ENCODE results near the gene RIPOR2.

The RIPOR2 gene

GRCh38 chr6:24971067-24971466 lies 35.3 kb upstream of the RIPOR2 start:
- DNase-seq (ENCODE audit: insufficient read length, low spot score) (no peak), FAIRE-seq (peak; percentile 23)
- TF ChIP-seq PAX5 (IDR thresholded peaks at IDR 0.05; ENCODE audit: insufficient read depth, low read length, severe bottlenecking) (no peak), POLR2AphosphoS5 (IDR thresholded peaks at IDR 0.05; ENCODE audit: low read depth, low read length) (no peak), TAF1 (IDR thresholded peaks at IDR 0.05; ENCODE audit: low read depth, low read length) (no peak), SPI1 (IDR thresholded peaks at IDR 0.05; ENCODE audit: low read depth, low read length) (no peak), POLR2A (IDR thresholded peaks at IDR 0.05; ENCODE audit: low read depth, low read length) (no peak), POU2F2 (IDR thresholded peaks at IDR 0.05; ENCODE audit: low read depth, low read length) (no peak)

GRCh38 chr6:24969343-24969860 lies 33.6 kb upstream of the RIPOR2 start:
- DNase-seq (ENCODE audit: insufficient read length, low spot score) (no peak), FAIRE-seq (no peak)
- TF ChIP-seq TAF1 (IDR thresholded peaks at IDR 0.05; ENCODE audit: low read depth, low read length) = no peak
- no peak for TF ChIP-seq POLR2A (IDR thresholded peaks at IDR 0.05; ENCODE audit: low read depth, low read length)
- no peak for TF ChIP-seq SPI1 (IDR thresholded peaks at IDR 0.05; ENCODE audit: low read depth, low read length)
- no peak for TF ChIP-seq POLR2AphosphoS5 (IDR thresholded peaks at IDR 0.05; ENCODE audit: low read depth, low read length)
- no peak for TF ChIP-seq PAX5 (IDR thresholded peaks at IDR 0.05; ENCODE audit: insufficient read depth, low read length, severe bottlenecking)
- no peak for TF ChIP-seq POU2F2 (IDR thresholded peaks at IDR 0.05; ENCODE audit: low read depth, low read length)

GRCh38 chr6:24968783-24969182 lies 33.0 kb upstream of the RIPOR2 start:
- DNase-seq (ENCODE audit: insufficient read length, low spot score) (no peak), FAIRE-seq (no peak)
- TF ChIP-seq PAX5 (IDR thresholded peaks at IDR 0.05; ENCODE audit: insufficient read depth, low read length, severe bottlenecking) = no peak
- no peak for TF ChIP-seq POLR2A (IDR thresholded peaks at IDR 0.05; ENCODE audit: low read depth, low read length)
- no peak for TF ChIP-seq POU2F2 (IDR thresholded peaks at IDR 0.05; ENCODE audit: low read depth, low read length)
- no peak for TF ChIP-seq POLR2AphosphoS5 (IDR thresholded peaks at IDR 0.05; ENCODE audit: low read depth, low read length)
- TF ChIP-seq TAF1 (IDR thresholded peaks at IDR 0.05; ENCODE audit: low read depth, low read length) = no peak
- no peak for TF ChIP-seq SPI1 (IDR thresholded peaks at IDR 0.05; ENCODE audit: low read depth, low read length)

GRCh38 chr6:24967211-24967610 lies 31.5 kb upstream of the RIPOR2 start:
- no peak for DNase-seq (ENCODE audit: insufficient read length, low spot score)
- TF ChIP-seq SPI1 (IDR thresholded peaks at IDR 0.05; ENCODE audit: low read depth, low read length) (no peak), POLR2A (IDR thresholded peaks at IDR 0.05; ENCODE audit: low read depth, low read length) (no peak), POLR2AphosphoS5 (IDR thresholded peaks at IDR 0.05; ENCODE audit: low read depth, low read length) (no peak), POU2F2 (IDR thresholded peaks at IDR 0.05; ENCODE audit: low read depth, low read length) (no peak), TAF1 (IDR thresholded peaks at IDR 0.05; ENCODE audit: low read depth, low read length) (no peak), PAX5 (IDR thresholded peaks at IDR 0.05; ENCODE audit: insufficient read depth, low read length, severe bottlenecking) (no peak)
- FAIRE-seq = peak; percentile 41

GRCh38 chr6:24966381-24966780 lies 30.6 kb upstream of the RIPOR2 start:
- DNase-seq (ENCODE audit: insufficient read length, low spot score) (no peak), FAIRE-seq (no peak)
- TF ChIP-seq POLR2A (IDR thresholded peaks at IDR 0.05; ENCODE audit: low read depth, low read length) = no peak
- TF ChIP-seq POU2F2 (IDR thresholded peaks at IDR 0.05; ENCODE audit: low read depth, low read length) = no peak
- TF ChIP-seq TAF1 (IDR thresholded peaks at IDR 0.05; ENCODE audit: low read depth, low read length) = no peak
- TF ChIP-seq PAX5 (IDR thresholded peaks at IDR 0.05; ENCODE audit: insufficient read depth, low read length, severe bottlenecking) = no peak
- no peak for TF ChIP-seq POLR2AphosphoS5 (IDR thresholded peaks at IDR 0.05; ENCODE audit: low read depth, low read length)
- no peak for TF ChIP-seq SPI1 (IDR thresholded peaks at IDR 0.05; ENCODE audit: low read depth, low read length)

GRCh38 chr6:24963887-24964570 lies 28.3 kb upstream of the RIPOR2 start:
- DNase-seq (ENCODE audit: insufficient read length, low spot score) (no peak), FAIRE-seq (peak; percentile 26)
- TF ChIP-seq POLR2A (IDR thresholded peaks at IDR 0.05; ENCODE audit: low read depth, low read length) = no peak
- no peak for TF ChIP-seq POU2F2 (IDR thresholded peaks at IDR 0.05; ENCODE audit: low read depth, low read length)
- no peak for TF ChIP-seq POLR2AphosphoS5 (IDR thresholded peaks at IDR 0.05; ENCODE audit: low read depth, low read length)
- no peak for TF ChIP-seq SPI1 (IDR thresholded peaks at IDR 0.05; ENCODE audit: low read depth, low read length)
- TF ChIP-seq PAX5 (IDR thresholded peaks at IDR 0.05; ENCODE audit: insufficient read depth, low read length, severe bottlenecking) = no peak
- TF ChIP-seq TAF1 (IDR thresholded peaks at IDR 0.05; ENCODE audit: low read depth, low read length) = no peak

- TF ChIP-seq POLR2AphosphoS5 (IDR thresholded peaks at IDR 0.05; ENCODE audit: low read depth, low read length) (no peak), SPI1 (IDR thresholded peaks at IDR 0.05; ENCODE audit: low read depth, low read length) (no peak), POU2F2 (IDR thresholded peaks at IDR 0.05; ENCODE audit: low read depth, low read length) (no peak), PAX5 (IDR thresholded peaks at IDR 0.05; ENCODE audit: insufficient read depth, low read length, severe bottlenecking) (no peak), POLR2A (IDR thresholded peaks at IDR 0.05; ENCODE audit: low read depth, low read length) (no peak), TAF1 (IDR thresholded peaks at IDR 0.05; ENCODE audit: low read depth, low read length) (no peak)
- FAIRE-seq (no peak), DNase-seq (ENCODE audit: insufficient read length, low spot score) (no peak)
These were observed 27.6 kb upstream of the RIPOR2 start for GRCh38 chr6:24963339-24963738.

GRCh38 chr6:24961852-24962251 lies 26.1 kb upstream of the RIPOR2 start:
- peak; percentile 47 for FAIRE-seq
- TF ChIP-seq POLR2A (IDR thresholded peaks at IDR 0.05; ENCODE audit: low read depth, low read length) = no peak
- no peak for TF ChIP-seq PAX5 (IDR thresholded peaks at IDR 0.05; ENCODE audit: insufficient read depth, low read length, severe bottlenecking)
- no peak for TF ChIP-seq SPI1 (IDR thresholded peaks at IDR 0.05; ENCODE audit: low read depth, low read length)
- TF ChIP-seq TAF1 (IDR thresholded peaks at IDR 0.05; ENCODE audit: low read depth, low read length) = no peak
- no peak for DNase-seq (ENCODE audit: insufficient read length, low spot score)

GRCh38 chr6:24960991-24961475 lies 25.3 kb upstream of the RIPOR2 start:
- no peak for TF ChIP-seq PAX5 (IDR thresholded peaks at IDR 0.05; ENCODE audit: insufficient read depth, low read length, severe bottlenecking)
- no peak for TF ChIP-seq TAF1 (IDR thresholded peaks at IDR 0.05; ENCODE audit: low read depth, low read length)
- no peak for TF ChIP-seq POU2F2 (IDR thresholded peaks at IDR 0.05; ENCODE audit: low read depth, low read length)
- TF ChIP-seq POLR2AphosphoS5 (IDR thresholded peaks at IDR 0.05; ENCODE audit: low read depth, low read length) = no peak
- TF ChIP-seq SPI1 (IDR thresholded peaks at IDR 0.05; ENCODE audit: low read depth, low read length) = no peak
- no peak for TF ChIP-seq POLR2A (IDR thresholded peaks at IDR 0.05; ENCODE audit: low read depth, low read length)
- DNase-seq (ENCODE audit: insufficient read length, low spot score) (no peak), FAIRE-seq (no peak)
